ENCODE results near the gene TSPAN17.
A peak's percentile ranks its signal among the peaks of the same experiment; 100 is the strongest.

The TSPAN17 gene

DNA sequence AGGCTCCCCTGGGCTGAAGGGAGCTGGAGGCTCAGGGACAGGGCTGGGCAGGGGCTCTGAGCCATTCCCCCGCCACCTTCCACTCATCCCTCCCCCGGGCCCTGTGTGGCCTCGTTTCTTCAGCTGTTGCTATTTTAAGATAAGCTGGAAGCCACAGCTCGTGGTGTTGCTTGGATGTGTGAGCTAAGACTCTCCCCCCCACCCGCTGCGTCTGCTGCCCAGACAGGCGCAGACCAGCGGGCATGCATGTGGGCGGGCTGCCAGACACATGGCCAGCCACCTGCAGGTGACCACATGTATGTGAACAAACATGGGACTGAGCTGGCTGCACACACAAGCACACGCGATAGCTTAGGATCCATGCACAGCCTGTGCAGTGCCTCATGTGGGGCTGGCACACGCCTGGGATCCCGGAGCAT lies 25.6 kb upstream of the TSPAN17 start:
- DNase-seq (ENCODE audit: low read depth): no peak

DNA sequence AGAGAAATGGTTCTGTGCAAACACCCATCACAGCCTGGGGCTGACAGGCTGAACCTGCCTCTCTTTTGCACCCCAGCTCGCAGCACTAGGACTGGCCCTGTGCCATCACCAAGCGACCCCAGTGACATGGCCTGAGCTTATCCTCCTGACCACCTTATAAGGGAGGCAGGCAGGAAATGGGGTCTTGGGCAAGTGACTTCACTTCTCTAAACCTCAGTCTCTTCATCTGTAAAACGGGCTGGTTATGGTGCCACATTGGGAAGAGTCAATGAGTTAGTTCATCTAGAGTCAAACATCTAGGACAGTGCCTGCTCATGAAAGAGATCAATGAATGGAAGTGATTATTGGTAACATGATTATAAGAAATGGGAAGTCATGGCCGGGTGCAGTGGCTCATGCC lies 23.1 kb upstream of the TSPAN17 start:
- no peak for DNase-seq (ENCODE audit: low read depth)

DNA sequence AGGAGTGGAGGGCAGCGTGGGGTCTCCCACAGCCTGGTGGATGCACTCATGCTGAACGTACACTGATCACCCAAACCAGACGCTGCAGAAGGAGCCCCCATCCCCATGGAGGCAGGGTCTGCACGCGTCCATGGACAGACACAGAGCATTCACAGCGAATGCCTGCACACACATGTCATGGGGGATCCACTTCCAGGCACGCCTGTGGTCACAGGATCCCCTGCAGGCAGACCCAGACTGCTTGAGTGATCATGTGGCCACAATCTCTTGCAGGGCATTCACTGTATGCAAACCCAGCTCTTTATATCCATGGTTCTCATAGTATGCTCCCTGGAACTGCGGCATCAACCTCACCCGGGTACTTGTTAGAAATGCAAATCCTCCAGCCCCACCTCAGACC lies 22.3 kb upstream of the TSPAN17 start:
- no peak for DNase-seq (ENCODE audit: low read depth)

DNA sequence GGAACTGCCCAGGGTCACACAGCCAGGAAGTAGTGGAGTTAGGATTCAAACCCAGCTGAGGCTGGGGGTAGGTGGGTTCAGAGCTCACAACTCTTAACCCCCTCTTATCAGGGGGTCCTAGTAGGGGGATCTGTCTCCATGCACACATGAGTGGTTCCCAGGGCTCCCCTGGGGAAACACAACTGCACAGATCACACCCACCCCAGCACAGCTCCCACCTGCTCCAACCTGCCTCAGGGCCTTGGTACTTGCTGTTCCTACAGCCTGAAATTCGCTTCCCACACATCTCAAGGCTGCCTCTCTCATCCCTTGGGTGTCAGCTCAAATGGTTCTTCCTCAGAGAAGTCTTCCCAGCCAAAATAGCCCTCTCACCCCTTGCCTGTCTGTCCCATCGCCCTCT lies 21.8 kb upstream of the TSPAN17 start:
- no peak for DNase-seq (ENCODE audit: low read depth)

DNA sequence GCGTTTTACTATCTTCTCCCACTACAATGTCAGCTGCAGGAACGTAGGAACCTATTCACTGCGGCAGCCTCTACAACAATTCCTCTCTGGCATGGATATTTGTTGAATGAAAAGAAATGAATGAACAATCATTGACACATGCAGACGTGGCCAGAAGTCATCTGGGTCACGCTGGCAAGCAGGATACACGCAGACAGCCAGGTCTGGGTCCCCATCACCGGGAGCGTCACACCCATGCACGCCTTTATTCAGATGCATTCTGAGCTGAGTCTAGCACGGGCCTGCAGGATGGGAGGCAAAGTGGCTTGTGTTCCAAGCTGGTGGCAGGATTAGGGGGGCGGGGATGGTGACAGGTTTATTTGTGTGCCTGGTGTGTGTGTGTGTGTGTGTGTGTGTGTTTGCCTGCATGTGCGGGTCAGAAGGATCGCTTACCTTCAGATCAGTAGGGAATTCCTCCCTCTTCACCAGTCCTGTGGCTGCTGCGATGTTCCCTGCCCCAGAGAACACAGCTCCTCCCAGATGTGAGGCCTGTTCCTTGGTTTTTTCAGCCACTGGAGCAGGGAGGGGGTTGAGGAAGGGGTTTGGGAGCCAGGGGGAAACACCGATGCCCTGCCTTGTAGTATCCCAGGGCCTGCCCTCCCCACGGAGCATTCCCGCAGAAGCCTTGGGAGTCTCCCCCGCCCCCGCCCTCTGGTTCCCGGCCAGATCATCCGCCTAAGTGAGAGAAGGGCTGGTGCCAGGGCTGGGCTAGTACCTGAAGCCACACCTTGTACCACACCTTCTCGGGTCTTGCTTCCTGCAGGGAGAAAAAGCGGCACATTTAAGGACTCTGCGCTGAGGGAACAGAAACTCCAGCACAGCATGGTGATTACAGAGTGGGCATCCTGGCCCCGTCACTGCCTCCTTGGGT lies 21.1 kb upstream of the TSPAN17 start:
- DNase-seq (ENCODE audit: low read depth): no peak

DNA sequence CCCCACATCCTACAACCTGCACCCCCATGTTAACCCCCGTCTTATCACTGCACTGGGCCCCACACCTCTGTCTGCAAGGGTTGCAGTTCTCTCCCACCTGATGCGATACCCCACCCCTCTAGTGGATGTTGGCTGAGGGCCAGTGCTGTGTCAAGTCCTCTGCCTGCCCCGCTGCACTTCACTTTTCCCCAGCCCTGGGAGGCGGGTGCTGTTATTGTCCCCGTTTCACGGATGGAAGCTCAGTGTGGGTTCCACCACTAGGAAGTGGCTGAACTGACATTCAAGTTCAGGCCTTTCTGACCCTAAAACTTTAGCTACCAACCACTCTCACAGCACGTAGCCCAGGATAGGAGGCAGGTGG lies 20.4 kb upstream of the TSPAN17 start:
- DNase-seq (ENCODE audit: low read depth): no peak

DNA sequence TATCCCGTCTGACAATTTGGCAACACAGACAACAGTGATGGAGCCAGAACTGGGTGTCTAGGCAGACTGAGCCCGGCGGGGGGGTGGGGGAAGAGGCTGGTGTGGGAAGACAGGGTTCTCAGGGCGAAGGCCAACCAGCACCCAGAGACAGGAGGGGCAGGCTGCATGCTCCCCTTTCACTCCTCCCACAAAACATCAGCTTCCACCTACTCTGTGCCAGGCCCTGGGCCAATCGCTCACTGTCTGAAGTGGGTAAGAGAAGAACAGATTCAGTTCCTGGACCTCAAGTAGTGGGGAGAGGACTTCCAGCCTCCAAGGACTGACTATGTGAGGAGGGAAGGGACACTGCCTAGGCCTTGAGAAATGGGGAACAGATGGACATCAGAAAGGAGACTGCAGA lies 19.7 kb upstream of the TSPAN17 start:
- DNase-seq (ENCODE audit: low read depth): no peak

DNA sequence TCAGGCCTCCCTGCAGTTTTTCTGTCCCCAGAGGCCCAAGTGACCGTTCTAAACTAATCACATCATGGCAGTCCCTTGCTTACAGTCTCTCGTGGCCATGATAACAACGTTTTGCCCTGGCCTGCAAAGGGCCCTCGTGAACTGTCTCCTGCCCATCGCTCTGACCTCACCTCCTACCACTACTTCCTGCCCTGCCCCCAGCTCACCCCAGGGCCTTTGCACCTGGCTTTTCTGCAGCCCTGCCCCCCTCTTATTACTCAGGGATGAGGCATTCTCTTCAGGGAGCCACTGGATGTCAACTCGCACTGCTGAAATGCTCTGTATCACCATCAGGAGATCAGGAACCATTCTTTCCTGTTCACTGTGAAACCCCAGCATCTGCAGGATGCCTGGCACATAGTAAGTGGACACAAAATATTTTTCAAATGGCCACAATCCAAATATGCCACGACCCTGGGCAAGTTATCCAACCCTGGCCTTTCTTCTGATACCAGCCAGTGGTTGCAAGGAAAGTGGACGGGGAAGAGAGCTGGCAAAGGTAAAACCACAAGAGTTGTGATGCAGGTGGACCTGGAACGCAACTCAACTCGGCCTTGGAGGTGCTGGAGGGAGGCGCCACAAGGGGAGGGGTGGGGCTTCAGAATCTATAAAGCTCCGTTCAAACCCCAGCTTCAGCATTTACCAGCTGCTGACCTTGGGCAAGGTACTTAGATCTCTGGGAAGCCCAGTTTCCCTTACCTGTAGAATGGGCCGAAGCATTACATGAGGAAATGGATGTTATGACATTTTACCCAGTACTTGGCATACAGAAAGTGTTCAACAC lies 18.7 kb upstream of the TSPAN17 start:
- no peak for DNase-seq (ENCODE audit: low read depth)

DNA sequence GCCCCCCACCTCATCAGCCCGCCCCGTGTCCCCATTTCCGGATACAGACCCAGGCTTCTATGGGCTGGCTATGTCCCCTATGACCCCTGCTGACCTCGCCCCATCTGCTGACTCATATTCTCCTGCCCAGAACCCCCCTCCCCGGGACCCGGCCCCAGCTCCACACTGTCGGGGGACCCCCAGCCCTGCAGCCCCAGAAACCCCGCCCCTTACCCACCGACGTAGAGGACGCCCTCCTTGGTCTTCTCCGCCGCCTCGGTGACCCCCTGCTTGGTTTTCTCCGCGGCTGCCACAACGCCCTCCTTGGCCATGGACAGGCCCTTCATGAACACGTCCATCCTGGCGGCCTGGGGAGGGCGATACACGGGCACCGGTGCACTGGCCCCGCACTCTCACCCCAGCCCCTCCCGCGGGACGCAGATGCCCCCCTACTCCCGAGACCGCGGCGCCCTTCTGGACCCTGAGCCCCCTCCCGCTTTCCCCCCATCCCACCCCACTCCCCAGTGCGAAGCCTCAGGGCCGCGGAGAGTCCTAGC lies 17.9 kb upstream of the TSPAN17 start:
- DNase-seq (ENCODE audit: low read depth): no peak

DNA sequence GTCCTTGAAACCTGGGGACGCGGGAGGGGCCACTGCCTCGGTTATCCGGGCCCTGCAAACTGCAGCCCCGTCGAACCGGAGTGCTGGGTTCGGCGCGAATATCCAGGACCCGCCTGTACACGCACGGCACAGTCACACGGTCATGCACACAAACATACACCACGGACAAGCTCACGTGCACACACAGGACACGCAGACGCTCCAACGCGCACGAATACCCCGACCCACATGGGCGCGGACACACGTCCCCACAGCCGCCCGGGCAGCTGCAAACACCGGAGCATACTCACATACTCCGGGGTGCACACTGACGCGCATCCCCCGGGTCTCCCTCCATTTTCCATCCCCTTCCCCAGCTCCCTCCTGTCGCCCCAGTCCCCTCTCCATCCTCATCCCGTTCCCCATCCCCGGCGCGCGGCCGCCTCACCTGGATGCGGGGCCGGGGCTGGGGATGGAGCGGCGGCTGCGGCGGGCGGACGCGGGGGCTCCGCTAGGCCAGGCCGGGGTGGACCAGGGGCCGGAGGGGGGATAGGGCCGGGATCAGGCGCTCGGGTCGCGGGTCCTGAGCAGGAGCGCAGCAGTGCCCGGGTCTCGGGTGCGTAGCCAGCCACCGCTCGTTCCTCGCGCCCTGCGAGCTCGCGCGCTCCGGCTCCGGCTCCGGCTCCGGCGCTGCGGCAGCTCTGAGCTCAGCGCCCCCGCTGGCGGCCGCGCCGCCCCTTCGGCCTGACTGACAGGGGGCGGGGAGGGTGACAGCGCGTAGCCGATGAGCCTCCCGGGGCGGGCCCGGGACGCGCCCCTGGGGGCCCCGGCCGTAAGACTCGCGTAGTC lies 17.2 kb upstream of the TSPAN17 start, which contains the start of the genes EIF4E1B and SNCB:
Gene EIF4E1B, plus strand, starts transcription at position 823 of the 828 bp plus-strand sequence. CDS start 12,113 bp downstream, outside the sequence.
Gene SNCB, minus strand, starts transcription at position 682 of the 828 bp plus-strand sequence. CDS start 880 bp downstream, outside the sequence.
- no peak for DNase-seq (ENCODE audit: low read depth)

DNA sequence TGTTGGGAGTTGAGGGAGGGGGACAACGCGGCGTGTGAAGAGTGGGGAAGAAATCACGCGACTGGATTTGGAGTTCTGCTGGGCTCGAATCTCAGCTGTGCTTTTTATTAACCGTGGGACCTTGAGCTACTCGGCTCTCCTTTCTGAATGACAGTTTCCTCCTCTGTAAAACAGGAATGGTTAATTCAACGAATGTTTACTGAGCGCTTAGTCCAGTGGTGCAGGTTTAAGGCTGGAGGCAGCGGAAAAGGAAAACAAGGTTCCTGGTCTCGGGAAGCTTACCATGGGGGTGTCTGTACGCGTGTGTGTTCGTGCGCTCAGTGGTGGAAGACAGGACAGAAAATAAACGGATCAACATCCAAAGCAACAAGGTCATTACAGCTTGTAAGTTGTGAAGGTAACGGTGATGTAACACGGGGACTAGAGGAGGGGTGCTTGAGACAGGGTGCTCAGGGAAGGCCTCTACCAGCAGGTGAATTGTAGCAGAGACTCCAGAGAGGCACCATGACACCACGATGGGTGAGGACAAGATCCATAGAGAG lies 16.5 kb upstream of the TSPAN17 start:
- no peak for DNase-seq (ENCODE audit: low read depth)

DNA sequence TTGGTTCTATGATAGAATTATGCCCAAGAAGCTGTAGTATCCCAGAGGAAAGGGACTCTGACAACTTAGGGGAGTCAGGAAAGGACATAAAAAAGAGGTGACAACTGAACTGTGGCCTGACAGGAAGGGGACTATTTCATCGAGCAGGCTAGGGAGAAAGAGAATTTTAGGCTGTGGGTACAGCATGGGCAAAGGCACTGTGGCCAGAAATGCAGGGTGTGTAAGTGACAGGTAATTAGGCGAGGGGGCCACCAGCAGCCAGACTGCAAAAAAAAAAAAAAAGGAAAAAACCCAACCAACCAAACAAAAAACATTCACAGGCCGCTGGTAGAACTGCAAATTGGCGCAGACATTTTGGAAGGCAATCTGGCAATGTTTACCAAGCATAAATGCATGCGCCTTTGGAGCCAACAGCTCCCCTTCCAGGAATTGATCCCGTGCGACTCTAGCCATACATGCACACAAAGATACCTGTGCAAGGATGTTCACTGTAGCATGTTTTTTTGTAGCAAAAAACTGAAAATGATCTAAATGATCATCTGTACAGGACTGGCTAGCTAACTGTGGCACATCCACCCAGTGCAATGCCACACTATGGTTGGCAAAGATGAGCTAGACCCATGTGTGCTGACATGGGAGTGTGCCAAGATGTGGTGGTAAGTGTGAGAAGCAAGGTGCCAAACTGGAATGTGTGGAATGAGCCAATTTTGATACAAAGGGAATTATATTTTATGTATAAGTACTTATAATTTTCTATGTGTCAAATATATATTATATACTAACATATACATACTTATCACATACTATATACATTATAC lies 15.7 kb upstream of the TSPAN17 start:
- no peak for DNase-seq (ENCODE audit: low read depth)

DNA sequence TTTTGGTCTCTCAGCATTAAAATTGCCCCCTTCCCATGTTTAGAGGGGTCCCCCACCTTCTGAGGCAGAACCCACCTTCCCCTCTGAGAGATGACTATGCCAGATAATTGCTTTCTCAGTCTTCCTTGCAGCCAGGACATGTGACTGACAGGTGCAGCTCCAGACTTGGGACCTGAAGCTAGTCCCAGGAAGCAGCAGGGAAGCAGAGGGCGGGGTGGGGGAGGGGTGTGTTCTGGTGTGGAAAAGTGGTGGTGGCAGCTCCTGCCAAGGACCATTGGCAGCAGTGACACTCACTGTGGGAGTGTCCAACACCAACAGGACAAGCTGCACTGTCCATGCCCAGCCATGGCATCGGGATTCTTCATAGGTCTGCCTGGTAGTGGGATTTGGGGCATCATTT lies 14.5 kb upstream of the TSPAN17 start:
- no peak for DNase-seq (ENCODE audit: low read depth)

DNA sequence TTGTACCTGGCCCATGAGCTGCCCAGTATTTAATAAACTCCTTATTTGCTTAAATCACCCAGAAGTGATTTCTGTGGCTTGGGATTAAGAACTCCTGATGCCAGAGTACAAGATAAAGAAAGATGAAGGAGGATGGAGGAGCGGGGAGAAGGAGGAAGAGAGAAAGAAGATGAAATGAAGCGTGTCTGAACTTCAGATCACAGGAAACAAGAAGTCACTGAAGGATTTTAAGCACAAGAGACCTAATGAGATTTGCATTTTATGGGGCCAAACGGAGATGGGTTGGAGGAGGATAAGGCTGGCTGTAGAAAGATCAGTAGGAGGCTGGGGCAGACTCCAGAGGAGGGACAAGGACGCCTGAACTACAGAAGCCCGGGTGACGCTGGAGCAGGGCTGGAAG lies 13.7 kb upstream of the TSPAN17 start:
- no peak for DNase-seq (ENCODE audit: low read depth)

DNA sequence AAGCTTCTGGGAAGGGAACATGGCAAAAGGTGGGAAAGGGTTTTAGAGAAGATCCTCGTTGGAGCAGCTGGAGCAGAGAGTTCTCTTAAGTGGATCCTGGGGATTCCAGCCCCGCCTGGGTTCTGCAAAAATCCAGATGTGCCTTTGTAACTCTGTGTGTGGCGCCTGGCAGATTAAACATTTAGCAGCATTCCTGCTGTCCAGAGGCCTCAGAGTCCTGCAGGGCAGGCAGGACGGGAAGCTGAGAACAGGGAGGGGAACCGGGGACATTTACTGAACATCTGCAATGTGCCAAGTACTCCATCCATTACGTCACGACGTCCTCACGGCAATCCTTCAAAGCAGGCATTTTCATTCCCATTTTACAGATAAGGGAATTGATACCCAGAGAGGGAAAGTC lies 10.9 kb upstream of the TSPAN17 start:
- no peak for DNase-seq (ENCODE audit: low read depth)

DNA sequence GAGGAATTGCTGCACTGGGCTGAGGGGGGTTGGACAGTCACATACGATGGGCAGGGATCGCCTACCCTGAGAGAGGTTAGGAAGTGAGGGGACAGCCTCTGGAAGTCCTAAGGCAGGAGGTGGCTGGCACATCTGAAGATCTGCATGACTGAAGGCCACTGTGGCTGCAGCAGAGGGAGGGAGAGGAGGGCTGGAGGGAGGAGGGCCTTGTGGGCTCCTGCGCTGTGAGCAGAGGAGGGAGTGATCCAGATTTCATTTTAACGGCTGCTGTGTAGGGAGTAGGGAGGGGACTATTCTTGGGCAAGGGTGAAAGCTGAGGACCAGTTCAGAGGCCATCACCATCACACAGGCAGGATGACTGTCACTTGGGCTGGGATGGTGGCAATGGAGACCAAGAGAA lies 9.7 kb upstream of the TSPAN17 start:
- no peak for DNase-seq (ENCODE audit: low read depth)

DNA sequence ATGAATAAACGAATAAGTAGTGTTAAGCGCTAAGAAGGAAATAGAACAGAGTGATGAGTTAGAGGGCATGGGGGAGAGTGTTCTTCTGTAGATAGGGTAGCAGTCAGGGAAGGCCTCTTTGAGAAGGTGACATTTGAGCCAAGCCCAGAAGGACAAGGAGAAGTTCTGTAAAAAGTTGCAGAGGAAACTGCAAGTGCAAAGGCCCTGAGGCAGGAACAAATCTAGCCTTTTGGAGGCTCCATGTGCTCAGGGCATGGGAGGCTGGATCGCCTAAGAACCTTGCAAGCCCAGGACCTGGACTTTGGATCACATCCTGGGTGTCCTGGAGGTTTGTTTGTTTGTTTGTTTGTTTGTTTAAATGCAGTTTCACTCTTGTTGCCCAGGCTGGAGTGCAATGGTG lies 8.8 kb upstream of the TSPAN17 start:
- no peak for DNase-seq (ENCODE audit: low read depth)

DNA sequence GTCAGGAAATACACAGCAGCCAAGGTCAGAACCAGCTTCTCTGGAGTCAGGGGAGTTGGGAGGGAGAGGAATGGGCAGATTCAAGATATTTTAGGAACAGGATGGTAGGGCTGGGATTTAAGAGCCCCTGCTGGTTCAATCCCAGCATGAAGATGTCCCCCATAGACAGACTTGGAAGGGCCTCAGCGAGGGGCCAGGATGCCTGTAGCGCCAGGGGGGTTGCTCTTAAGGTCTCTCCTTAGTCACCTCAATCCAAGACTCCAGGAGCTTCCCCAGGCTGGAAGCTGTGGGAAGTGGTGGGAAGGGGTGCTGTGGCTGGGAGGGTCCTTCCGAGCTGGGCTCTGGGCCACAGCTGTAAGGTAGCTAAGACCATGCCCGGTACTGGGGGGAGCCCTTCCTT lies 8.1 kb upstream of the TSPAN17 start:
- no peak for DNase-seq (ENCODE audit: low read depth)

DNA sequence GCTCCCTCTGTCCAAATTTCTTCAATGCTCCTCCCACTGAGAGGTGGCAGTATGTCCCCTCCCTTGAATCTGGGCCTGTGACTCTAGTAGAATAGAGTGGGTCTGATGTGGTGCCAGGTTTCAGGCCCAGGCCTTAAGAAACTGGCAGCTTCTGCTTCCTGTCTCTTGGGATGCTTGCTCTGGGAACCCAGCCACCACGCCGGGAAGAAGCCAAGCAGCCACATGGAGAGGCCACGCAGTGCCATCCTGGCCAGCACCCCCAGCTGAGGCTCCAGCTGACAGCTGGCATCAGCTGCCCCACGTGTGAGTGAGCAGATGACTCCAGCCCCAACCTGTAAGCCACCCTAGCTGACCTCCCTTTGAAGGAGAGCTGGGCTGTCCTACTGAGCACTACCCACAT lies 7.3 kb upstream of the TSPAN17 start:
- peak; percentile 48 for DNase-seq (ENCODE audit: low read depth)

DNA sequence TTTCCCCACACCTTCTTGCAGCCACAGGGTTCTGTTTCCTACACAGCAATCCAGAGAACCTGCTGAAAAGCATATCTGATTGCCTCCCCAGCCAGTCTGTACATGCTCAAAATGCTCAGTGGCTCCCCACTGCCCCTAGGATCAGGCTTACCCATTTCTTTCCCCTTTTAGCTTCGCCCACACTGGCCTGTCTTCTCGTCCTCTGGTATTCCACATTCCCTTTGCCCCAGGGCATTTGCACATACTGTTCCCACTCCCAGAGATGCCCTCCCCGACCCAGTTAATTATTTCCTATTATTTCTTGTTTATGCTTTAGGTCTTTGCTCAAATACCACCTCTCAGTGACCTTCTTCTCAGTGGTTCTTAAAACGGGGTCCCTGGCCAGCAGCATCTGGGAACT lies 6.7 kb upstream of the TSPAN17 start:
- DNase-seq (ENCODE audit: low read depth): no peak
